GM12874 (cell line): ENCODE results near the gene APBB1IP.

Source experiments
- CTCF ChIP-seq: IDR thresholded peaks from 2 replicates; pipeline ENCODE4 v1.5.1; 2011; ENCODE audit warnings: low read depth, mild to moderate bottlenecking, control low read depth, low read length, moderate library complexity; ENCODE audit not compliant: insufficient read depth

The APBB1IP gene

GRCh38 chr10:26457088-26457487 lies 18.9 kb downstream of the APBB1IP start:
- TF ChIP-seq CTCF, result no peak

- no peak for TF ChIP-seq CTCF
Measured at GRCh38 chr10:26460736-26461135, 22.6 kb downstream of the APBB1IP start.

- no peak for TF ChIP-seq CTCF
Measured at GRCh38 chr10:26463986-26464385, 25.8 kb downstream of the APBB1IP start.

GRCh38 chr10:26464632-26465280 lies 26.6 kb downstream of the APBB1IP start:
- no peak for TF ChIP-seq CTCF

GRCh38 chr10:26467639-26468038 lies 29.5 kb downstream of the APBB1IP start:
- TF ChIP-seq CTCF, result no peak

- no peak for TF ChIP-seq CTCF
Measured at GRCh38 chr10:26468291-26468690, 30.1 kb downstream of the APBB1IP start.

GRCh38 chr10:26468700-26469099 lies 30.6 kb downstream of the APBB1IP start:
- TF ChIP-seq CTCF, result no peak

- no peak for TF ChIP-seq CTCF
Measured at GRCh38 chr10:26472492-26472778, 34.3 kb downstream of the APBB1IP start.
